OCI-LY1 (cell line): ENCODE data around the gene ARL8A.

ENCODE experiments used
- CTCF ChIP-seq: fragments of 200-600 bp; sonication (generic), shearing (Covaris generic); IDR thresholded peaks from 2 replicates; pipeline ENCODE4 v1.5.1; 2017; ENCODE audit warnings: mild to moderate bottlenecking, antibody characterized with exemption, low read length, moderate library complexity, mixed read lengths
- EZH2 ChIP-seq: fragments of 200-600 bp; sonication (generic), shearing (Covaris generic); IDR thresholded peaks from 2 replicates; pipeline ENCODE4 v1.8.0; 2017; ENCODE audit warnings: borderline replicate concordance, mixed run types, mild to moderate bottlenecking, antibody characterized with exemption, low read length, moderate library complexity, mixed read lengths

- no peak for TF ChIP-seq EZH2
- no peak for TF ChIP-seq CTCF
Measured at GRCh38 chr1:202107321-202107761, 37.2 kb downstream of the ARL8A start.
